Prostate gland (tissue), 2 donors: ENCODE data around the gene SIK2. TPM values are rescaled to one million over a fixed set of nuclear protein-coding genes. Genes with fewer than 3 reads are reported as not detected.

Source experiments
- DNase-seq: peaks from one replicate; pipeline ENCODE4 v3.0.0-alpha.2; 2019; ENCODE audit warnings: low spot score
- H3K27ac ChIP-seq, 2 donors: fragments of 200-600 bp; sonication (generic); 2 replicates each; pipeline ENCODE4 v1.5.1; 2017 to 2019
- H3K27me3 ChIP-seq: fragments of 200-600 bp; sonication (generic); replicated peaks from 2 replicates; pipeline ENCODE4 v1.5.1; 2019; ENCODE audit not compliant: insufficient read depth
- H3K36me3 ChIP-seq, 2 donors: fragments of 200-600 bp; sonication (generic); 1 replicate in 1 of 2; 2 replicates in 1 of 2; pipeline versions ENCODE4 v1.5.1 to v1.8.1; 2017 to 2019
- H3K4me1 ChIP-seq: fragments of 200-600 bp; sonication (generic); replicated peaks from 2 replicates; pipeline ENCODE4 v1.5.1; 2019
- H3K4me3 ChIP-seq, 2 donors: fragments of 200-600 bp; sonication (generic); 2 replicates each; pipeline ENCODE4 v1.5.1; 2017 to 2019
- H3K9me3 ChIP-seq: fragments of 200-600 bp; sonication (generic); 2 replicates; pipeline ENCODE4 v1.5.1; 2017
- CTCF ChIP-seq, 4 experiments: fragments of 200-600 bp in 2 of 4; fragments of 450-650 bp in 2 of 4; sonication (generic) in 2 of 4; IDR thresholded peaks; 1 replicate in 3 of 4; 2 replicates in 1 of 4; pipeline ENCODE4 v1.5.1; 2016 to 2019; ENCODE audit warnings: antibody characterized with exemption in 4 of 4, mild to moderate bottlenecking in 2 of 4, moderate library complexity in 2 of 4
- POLR2A ChIP-seq: fragments of 450-650 bp; IDR thresholded peaks from one replicate; pipeline ENCODE4 v1.6.1; 2016; ENCODE audit warnings: antibody characterized with exemption, mild to moderate bottlenecking
- POLR2AphosphoS5 ChIP-seq: sonication (generic); formaldehyde crosslinking; IDR thresholded peaks from one replicate; pipeline ENCODE4 v1.6.1; 2017; ENCODE audit warnings: antibody characterized with exemption
- WGBS: methylation state at CpG from one replicate; pipeline ENCODE4 v1.1.5; 2018; 5-methylcytosine and 5-hydroxymethylcytosine counted together
- intact Hi-C: fragments of 100-400 bp; cut with DNase I; formaldehyde crosslinking; loops from one replicate; pipeline ENCODE4 v1.14.2; 2022
- total RNA-seq, 2 donors: library from RNA; depleted of rRNA; stranded (reverse); fragments of >200 nt; gene quantifications; one replicate each; pipeline ENCODE4 v1.1.0, GENCODE V29; 2016

Gene SIK2
- total RNA-seq, 2 donors from 2014 or later = 13.0 to 18.7 TPM

- H3K36me3 ChIP-seq = no peaks in the 10 kb centered on the region
- no peaks in the 10 kb centered on the region for H3K27me3 ChIP-seq
- no peaks in the 10 kb centered on the region for H3K9me3 ChIP-seq
- no peak for DNase-seq
- no peaks in the 10 kb centered on the region for H3K4me1 ChIP-seq
- no peak for TF ChIP-seq POLR2A
- no peak for TF ChIP-seq POLR2AphosphoS5
- no peak for TF ChIP-seq CTCF (IDR thresholded peaks at IDR 0.05)
- H3K27ac ChIP-seq = no peak overlapping the region
- intact Hi-C loops = no loop called here
- H3K4me3 ChIP-seq = no peak overlapping the region
Measured at GRCh38 chr11:111606986-111607385, 4.7 kb downstream of the SIK2 start.

- no peak overlapping the region for H3K4me3 ChIP-seq
- TF ChIP-seq POLR2AphosphoS5 = no peak
- no peak for TF ChIP-seq POLR2A
- no peak for TF ChIP-seq CTCF (IDR thresholded peaks at IDR 0.05)
- H3K27me3 ChIP-seq = no peaks in the 10 kb centered on the region
- WGBS = 72% methylated on average over 3 of the region's 3 CpGs
- DNase-seq = no peak
- no peaks in the 10 kb centered on the region for H3K9me3 ChIP-seq
- no peak overlapping the region for H3K27ac ChIP-seq
- intact Hi-C loops = no loop called here
- H3K36me3 ChIP-seq = no peaks in the 10 kb centered on the region
- no peaks in the 10 kb centered on the region for H3K4me1 ChIP-seq
Measured at GRCh38 chr11:111607751-111608150, 5.5 kb downstream of the SIK2 start.

GRCh38 chr11:111612224-111612623 is 10.0 kb downstream of the SIK2 start:
- TF ChIP-seq CTCF (IDR thresholded peaks at IDR 0.05) = no peak
- TF ChIP-seq POLR2A = no peak
- no peak for TF ChIP-seq POLR2AphosphoS5
- Histone ChIP-seq H3K4me1 (no peaks in the 10 kb centered on the region), H3K9me3 (no peaks in the 10 kb centered on the region), H3K27me3 (no peaks in the 10 kb centered on the region), H3K36me3 (no peaks in the 10 kb centered on the region), H3K4me3 (no peak overlapping the region), H3K27ac (no peak overlapping the region)
- whole genome bisulfite sequencing = 100% methylated on average over 1 of the region's 1 CpG
- intact Hi-C loops = no loop called here
- no peak for DNase-seq

GRCh38 chr11:111617286-111617685 is 15.0 kb downstream of the SIK2 start:
- H3K4me1 ChIP-seq = no peaks in the 10 kb centered on the region
- intact Hi-C loops = no loop called here
- H3K27ac ChIP-seq = no peak overlapping the region
- no peak for DNase-seq
- no peaks in the 10 kb centered on the region for H3K9me3 ChIP-seq
- H3K4me3 ChIP-seq = no peak overlapping the region
- TF ChIP-seq CTCF (IDR thresholded peaks at IDR 0.05) (no peak), POLR2AphosphoS5 (no peak), POLR2A (no peak)
- WGBS = 80% methylated on average over 4 of the region's 4 CpGs
- H3K27me3 ChIP-seq = no peaks in the 10 kb centered on the region
- no peaks in the 10 kb centered on the region for H3K36me3 ChIP-seq

- Histone ChIP-seq H3K4me1 (no peaks in the 10 kb centered on the region), H3K9me3 (no peaks in the 10 kb centered on the region), H3K27ac (no peak overlapping the region), H3K27me3 (no peaks in the 10 kb centered on the region), H3K36me3 (no peaks in the 10 kb centered on the region), H3K4me3 (no peak overlapping the region)
- DNase-seq = no peak
- intact Hi-C loops = no loop called here
- no peak for TF ChIP-seq POLR2AphosphoS5
- no peak for TF ChIP-seq POLR2A
- TF ChIP-seq CTCF (IDR thresholded peaks at IDR 0.05) = no peak
Measured at GRCh38 chr11:111620518-111620917, 18.3 kb downstream of the SIK2 start.
